GM21717 (cell line): ENCODE data around the gene CLEC10A.
"Not testable (repeated sequence)": the region's sequence is repeated elsewhere in the genome, so short reads cannot be mapped to it uniquely, and the experiment has no call there.

Experiments used
- ATAC-seq: cut with Tn5 transposase; IDR thresholded peaks from one replicate; pipeline ENCODE4 v1.9.1; 2021; ENCODE audit warnings: mild to moderate bottlenecking, moderate library complexity; ENCODE audit not compliant: unreplicated experiment

The CLEC10A gene

GRCh38 chr17:7109461-7110322, 29.6 kb upstream of the CLEC10A start:
- ATAC-seq, result no peak

- no peak for ATAC-seq
Measured at GRCh38 chr17:7108981-7109380, 28.9 kb upstream of the CLEC10A start.

- no peak for ATAC-seq
Measured at GRCh38 chr17:7108560-7108925, 28.5 kb upstream of the CLEC10A start.

DNA sequence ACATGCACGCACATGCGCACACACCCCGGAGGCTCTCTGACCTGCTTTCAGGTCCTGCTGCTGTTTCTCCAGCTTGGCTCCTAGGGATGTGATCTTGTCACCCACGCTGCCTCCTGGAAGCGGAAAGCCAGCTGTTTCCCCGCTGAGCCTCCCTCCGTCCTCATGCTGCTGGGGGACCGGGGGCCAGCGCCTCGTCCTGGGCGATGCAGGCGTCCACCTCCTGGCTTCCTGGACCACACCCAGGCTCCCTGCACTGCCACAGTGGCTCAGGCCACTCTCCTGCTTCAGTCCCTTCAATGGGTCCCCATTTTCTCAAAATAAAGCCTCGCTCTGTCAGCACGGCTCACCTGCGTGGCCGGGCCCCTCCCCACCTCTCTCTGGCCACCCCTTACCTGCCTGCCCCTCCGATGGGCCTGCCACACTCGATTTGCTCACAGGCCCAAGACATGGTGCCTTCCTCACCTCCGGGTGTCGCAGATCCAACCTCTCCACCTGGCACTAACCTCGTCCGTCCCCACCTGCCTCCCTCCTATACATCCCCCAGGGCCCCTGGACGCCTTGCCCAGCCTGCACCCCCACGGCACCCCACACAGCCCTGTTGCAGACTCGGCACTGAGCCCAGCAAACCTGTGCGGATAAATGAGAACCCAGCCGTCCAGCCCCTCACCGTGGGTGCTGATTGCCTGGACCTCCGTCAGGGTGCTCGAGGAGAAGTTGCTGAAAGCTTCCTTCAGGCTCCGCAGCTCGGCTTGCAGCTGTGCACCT, 27.9 kb upstream of the CLEC10A start:
- ATAC-seq, result no peak

DNA sequence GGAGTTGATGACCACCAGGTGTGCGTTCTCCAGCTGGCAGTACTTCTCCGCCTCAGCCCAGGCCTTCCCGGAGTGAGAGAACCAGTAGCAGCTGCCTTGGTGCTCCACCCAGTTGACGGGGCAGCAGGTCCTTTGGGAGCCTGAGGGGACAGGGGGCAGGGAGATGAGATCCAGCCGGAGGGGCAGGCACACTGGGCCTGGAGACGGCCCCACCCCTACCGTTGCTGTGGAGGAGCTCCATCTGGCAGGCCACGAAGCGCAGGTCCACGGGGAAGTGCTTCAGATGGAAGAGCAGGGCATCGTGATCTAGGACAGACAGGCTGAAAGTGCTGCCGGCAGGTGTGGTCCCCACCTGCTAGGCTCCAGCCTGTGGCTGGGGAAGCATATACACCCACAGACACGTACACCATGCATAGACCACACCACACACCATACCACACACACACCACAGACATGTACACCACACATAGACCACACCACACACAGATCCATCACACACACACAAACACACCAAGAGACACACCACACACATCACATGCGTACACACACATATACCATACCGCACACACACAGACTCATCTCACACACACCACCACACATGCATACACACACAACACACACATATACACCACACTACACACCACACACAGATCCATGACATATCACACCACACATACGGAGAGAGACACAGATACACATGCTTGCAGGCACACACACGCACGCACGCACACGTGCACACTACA, 27.1 kb upstream of the CLEC10A start:
- no peak for ATAC-seq

DNA sequence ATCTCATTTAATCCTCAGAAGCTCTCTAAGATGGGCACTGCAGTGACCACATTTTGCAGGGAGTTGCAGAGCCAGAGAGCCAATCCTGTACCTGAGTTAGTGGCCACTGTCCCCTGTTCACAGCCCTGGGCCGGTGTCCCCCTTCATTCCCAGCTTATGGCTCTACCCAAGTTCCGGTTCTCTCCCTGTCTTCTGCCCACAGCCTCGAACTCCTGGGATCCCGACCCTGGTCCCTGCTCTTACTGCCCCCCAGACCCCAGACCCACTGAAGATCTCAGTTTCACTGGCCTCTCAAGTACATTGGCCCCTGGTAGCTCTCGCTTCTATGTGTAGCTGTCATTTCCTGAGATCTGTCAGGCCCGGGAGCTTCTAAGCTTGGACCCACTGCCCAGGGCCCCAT, 22.4 kb upstream of the CLEC10A start:
- ATAC-seq, result no peak

- ATAC-seq, result no peak
Measured at GRCh38 chr17:7101531-7101930, 21.5 kb upstream of the CLEC10A start.

DNA sequence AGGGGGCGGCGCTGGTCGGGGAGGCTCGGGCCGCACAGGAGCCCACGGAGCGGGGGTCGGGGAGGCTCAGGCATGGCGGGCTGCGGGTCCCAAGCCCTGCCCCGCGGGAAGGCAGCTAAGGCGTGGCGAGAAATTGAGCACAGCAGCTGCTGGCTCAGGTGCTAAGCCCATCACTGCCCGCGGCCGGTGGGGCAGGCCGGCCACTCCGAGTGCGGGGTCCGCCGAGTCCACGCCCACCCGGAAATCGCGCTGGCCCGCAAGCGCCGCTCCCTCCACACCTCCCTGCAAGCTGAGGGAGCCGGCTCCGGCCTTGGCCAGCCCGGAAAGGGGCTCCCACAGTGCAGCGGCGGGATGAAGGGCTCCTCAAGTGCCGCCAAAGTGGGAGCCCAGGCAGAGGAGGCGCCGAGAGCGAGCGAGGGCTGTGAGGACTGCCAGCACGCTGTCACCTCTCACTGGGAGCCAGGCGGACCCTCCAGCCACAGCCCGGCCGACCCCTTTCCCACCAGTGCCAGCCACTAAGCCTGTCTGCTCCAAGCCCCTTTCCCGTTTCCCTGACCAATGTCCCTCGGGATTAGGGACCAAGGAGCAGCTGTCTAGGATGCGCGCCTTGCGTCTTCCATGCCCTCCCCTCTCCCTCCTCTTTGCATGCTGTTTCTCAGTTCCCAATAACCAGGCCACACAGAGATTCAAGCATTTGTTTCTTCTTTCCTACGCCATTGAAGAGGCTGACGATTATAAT, 20.8 kb upstream of the CLEC10A start:
- not testable (repeated sequence) for ATAC-seq

DNA sequence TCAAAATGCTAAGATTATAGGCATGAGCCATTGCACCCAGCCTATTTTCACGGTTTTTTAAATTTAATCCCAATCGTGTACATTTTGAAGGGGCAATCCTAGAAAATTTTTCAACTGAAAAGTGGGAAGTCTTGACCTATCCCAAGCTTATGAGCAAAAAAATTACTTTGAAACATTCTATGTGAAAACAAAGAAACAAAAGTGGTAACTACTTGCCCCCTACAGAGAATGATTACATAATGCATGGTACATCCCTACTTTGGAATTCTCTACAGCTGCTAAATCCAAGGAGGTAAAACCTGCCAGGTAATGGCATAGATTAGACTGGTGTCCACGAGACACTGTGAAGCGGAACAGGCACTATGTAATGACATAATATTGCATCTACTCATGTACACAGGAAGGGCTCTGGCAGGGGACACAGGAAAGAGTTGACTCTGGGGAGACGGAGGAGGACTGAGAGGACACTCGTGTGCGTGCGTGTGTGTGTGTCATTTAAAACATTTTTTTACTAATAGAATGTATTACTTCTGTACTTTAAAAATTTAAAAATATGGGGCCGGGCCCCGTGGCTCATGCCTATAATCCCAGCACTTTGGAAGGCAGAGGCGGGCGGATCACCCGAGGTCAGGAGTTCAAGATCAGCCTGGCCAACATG, 18.9 kb upstream of the CLEC10A start:
- ATAC-seq, result no peak

DNA sequence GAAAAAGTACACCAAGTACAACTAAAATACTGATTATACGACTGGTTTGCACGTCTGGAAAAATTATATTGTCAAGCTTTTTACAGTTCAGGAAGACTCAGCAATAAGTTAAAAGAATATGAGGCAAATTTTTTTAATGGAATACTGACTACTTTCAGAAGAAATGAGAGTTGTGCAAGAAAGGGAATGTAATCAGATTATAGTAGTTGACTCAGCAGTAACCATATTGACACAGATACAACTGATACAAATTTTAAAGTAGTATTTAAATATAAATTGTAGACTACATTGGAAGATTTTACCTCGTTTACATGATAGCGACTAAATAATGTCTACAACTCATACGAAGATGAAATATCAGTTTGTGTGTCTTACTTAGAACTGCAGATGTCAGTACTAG, 17.9 kb upstream of the CLEC10A start:
- ATAC-seq, result no peak

GRCh38 chr17:7095625-7096024, 15.6 kb upstream of the CLEC10A start:
- no peak for ATAC-seq

DNA sequence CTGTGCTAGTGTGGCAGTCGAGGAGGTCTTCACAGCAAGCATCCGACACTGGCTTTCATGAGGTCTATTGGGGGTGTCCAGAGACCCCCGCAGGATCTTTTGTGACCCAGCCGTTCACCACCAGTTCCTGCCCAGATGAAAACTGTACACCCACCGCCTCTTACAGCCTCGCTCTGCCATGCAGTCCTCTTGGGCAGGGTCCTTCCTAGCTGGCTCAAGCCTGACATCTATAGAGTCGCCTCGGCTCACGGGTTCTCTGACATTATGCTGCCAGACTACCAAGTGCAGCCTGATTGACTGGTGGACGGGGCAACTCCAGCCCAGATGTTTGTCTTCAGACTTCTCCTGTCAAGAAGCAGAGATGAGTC, 14.6 kb upstream of the CLEC10A start:
- no peak for ATAC-seq

GRCh38 chr17:7091311-7092005, 11.4 kb upstream of the CLEC10A start:
- not testable (repeated sequence) for ATAC-seq

DNA sequence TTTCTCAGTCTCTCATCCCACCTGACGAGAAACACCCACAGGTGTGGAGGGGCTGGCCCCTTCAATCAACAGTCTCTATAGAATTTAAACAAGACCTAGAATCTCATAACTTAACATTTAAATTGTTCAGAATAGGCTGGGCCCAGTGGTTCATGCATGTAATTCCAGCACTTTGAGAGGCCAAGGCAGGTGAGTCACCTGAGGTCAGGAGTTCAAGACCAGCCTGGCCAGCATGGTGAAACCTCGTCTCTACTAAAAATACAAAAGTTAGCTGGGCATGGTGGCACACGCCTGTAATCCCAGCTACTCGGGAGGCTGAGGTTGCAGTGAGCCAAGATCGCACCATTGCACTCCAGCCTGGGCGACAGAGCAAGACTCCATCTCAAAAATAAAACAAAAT, 9.5 kb upstream of the CLEC10A start:
- not testable (repeated sequence) for ATAC-seq

GRCh38 chr17:7088442-7088841, 8.4 kb upstream of the CLEC10A start:
- ATAC-seq, result not testable (repeated sequence)

- no peak for ATAC-seq
Measured at GRCh38 chr17:7084088-7084487, 4.0 kb upstream of the CLEC10A start.

- ATAC-seq, result no peak
Measured at GRCh38 chr17:7083592-7083991, 3.5 kb upstream of the CLEC10A start.

GRCh38 chr17:7081341-7082062, 1.5 kb upstream of the CLEC10A start:
- ATAC-seq, result no peak

- ATAC-seq, result no peak
Measured at GRCh38 chr17:7080456-7081041, 498 bp upstream of the CLEC10A start.
